NCI-H526 (cell line): ENCODE measurements around the gene IGF1R.

Experiments
- DNase-seq, 2 experiments: peaks; one replicate each; lab custom pipeline; 2025; lab: John Stamatoyannopoulos, UW

Gene IGF1R

GRCh38 chr15:98796685-98797357, 148.5 kb downstream of the IGF1R start:
- DNase-seq, result no peak

- no peak for DNase-seq
These were observed 150.1 kb downstream of the IGF1R start for GRCh38 chr15:98798375-98798893.

GRCh38 chr15:98799461-98800390, 151.4 kb downstream of the IGF1R start:
- peak in 1 of 2 experiments; percentile 40 for DNase-seq

GRCh38 chr15:98800437-98801233, 152.3 kb downstream of the IGF1R start:
- peak; percentile 69 to 82 for DNase-seq

- DNase-seq, result peak in 1 of 2 experiments; percentile 49
These were observed 152.9 kb downstream of the IGF1R start for GRCh38 chr15:98801234-98801561.

GRCh38 chr15:98802187-98802586, 153.8 kb downstream of the IGF1R start:
- DNase-seq, result no peak

- no peak for DNase-seq
These were observed 155.1 kb downstream of the IGF1R start for GRCh38 chr15:98803228-98804056.

- no peak for DNase-seq
These were observed 155.7 kb downstream of the IGF1R start for GRCh38 chr15:98804057-98804380.

- DNase-seq, result peak in 1 of 2 experiments; percentile 15
These were observed 157.3 kb downstream of the IGF1R start for GRCh38 chr15:98805434-98806274.

- DNase-seq, result no peak
These were observed 158.0 kb downstream of the IGF1R start for GRCh38 chr15:98806275-98806895.

- no peak for DNase-seq
These were observed 158.9 kb downstream of the IGF1R start for GRCh38 chr15:98807262-98807661.

GRCh38 chr15:98809273-98809672, 160.9 kb downstream of the IGF1R start:
- no peak for DNase-seq

GRCh38 chr15:98812716-98813446, 164.5 kb downstream of the IGF1R start:
- peak in 1 of 2 experiments; percentile 8 for DNase-seq

GRCh38 chr15:98813951-98814350, 165.6 kb downstream of the IGF1R start:
- DNase-seq, result no peak

- DNase-seq, result peak in 1 of 2 experiments; percentile 54
These were observed 166.9 kb downstream of the IGF1R start for GRCh38 chr15:98815207-98815606.

GRCh38 chr15:98817745-98818144, 169.4 kb downstream of the IGF1R start:
- DNase-seq, result no peak

GRCh38 chr15:98823012-98823458, 174.7 kb downstream of the IGF1R start:
- DNase-seq, result no peak

GRCh38 chr15:98823616-98824015, 175.3 kb downstream of the IGF1R start:
- no peak for DNase-seq

GRCh38 chr15:98824595-98824994, 176.3 kb downstream of the IGF1R start:
- DNase-seq, result no peak
